ENCODE data around the gene BTBD1. TPM values are rescaled to one million over a fixed set of nuclear protein-coding genes. Genes with fewer than 3 reads are reported as not detected.
A peak's percentile ranks its signal among the peaks of the same experiment; 100 is the strongest.

Gene BTBD1
- polyA plus RNA-seq (ENCODE audit: low read depth in 6 of 6): 10 to 100 TPM; 37.3 to 64.0 (median 46.6) TPM

DNA sequence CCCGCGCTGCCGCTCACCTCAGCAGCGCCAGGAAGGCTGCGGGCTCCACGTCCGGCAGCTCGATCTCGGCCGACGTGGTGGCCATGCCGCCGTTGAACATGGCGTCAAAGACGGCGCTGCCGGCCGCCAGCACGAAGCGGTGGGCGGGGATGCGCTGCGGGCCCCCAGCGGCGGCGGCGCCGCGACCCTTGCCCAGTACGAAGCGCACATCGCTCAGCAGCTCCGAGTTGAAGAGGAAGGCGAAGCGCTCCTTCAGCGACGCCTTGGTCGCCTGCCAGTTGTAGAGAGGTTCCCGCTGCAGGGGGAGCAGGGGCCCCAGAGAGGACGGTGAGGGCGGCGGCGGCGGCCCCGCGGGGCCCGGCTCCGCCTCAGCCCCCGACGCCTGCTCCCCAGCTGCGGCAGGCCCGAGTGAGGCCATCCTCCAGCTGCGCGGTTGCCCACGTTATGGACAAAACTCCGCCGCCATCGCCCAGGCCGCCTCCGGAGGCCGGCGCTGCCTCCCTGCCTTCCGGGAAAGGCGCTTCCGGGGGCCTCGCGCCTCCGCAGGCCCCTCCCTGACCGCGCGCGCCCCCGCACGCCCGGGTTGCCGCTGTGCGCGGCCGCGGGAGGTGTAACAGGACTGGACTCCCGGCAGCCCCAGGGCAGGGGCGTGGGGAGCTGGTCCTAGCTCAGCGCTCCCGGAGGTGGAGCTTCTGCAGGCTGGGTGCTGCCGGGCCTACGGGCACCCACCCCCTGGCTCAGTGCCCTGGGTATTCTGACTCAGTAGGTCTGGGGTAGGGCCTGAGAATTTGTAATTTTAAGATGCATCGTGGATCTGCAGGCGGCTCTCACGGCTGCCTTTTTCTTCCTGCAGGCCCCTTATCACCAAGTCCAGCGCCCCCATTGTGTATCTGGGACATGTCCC is at the start of gene BTBD1:
TSS of gene BTBD1 (minus strand) at position 519 of the 904 bp plus-strand sequence. CDS start at position 418, 101 bp downstream.
- Mint-ChIP-seq H3K4me3 (peak within 1 kb of the TSS; percentile 64 to 93 (median 88)), H3K9me3 (peaks cover 0 to 8% (median 4%) of the 10 kb centered on the region in 7 donors), H3K27me3 (no peaks in the 10 kb centered on the region), H3K27ac (peak within 1 kb of the TSS in 5 of 6 donors; percentile 44 to 92 (median 61)), H3K36me3 (no peaks in the 10 kb centered on the region), H3K4me1 (peaks cover 6 to 22% (median 18%) of the 10 kb centered on the region in 3 donors)
- peak; percentile 78 to 81 for ATAC-seq (ENCODE audit: low read depth in 2 of 2)
- peak; percentile 80 for DNase-seq

DNA sequence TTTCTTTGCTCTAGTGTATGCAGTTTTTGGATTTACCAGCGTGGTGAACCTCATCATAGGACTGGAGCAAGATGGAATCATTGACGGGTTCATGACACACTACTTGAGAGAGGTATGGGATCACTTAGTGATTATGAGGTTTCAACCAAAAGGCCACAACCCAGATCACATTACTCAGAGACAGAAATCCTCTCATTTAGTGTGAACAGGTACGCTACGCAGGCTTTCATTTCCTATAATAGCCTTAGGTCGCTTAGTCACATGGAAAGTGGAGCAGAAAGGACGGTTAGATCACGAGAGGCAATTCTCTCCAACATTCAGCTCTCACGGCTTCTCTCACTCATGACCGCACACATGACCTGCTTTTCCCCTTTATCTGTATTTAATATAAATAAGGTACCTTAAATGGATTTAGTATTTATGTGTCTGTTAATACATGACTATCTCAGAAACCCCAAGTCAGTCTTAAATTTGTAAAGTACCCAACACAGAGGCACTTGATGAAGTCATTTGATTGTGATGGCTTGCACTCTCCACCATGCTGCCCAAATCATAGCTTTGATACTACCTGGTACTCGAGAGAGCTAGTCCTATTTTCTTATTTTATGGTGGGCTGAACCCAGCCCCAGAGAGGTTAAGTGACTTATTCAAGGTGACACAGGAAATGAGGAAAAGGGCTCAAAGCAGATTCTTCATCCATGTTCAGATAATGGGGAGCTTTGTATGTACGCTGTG is 48.9 kb upstream of the BTBD1 start:
- Mint-ChIP-seq H3K27ac (no peak overlapping the region), H3K9me3 (peaks cover 0 to 5% (median 0%) of the 10 kb centered on the region in 7 donors), H3K4me3 (no peak overlapping the region), H3K27me3 (peaks cover 0 to 6% (median 6%) of the 10 kb centered on the region in 3 donors), H3K36me3 (peaks cover 0 to 5% of the 10 kb centered on the region in 2 donors), H3K4me1 (peaks cover 0 to 8% (median 0%) of the 10 kb centered on the region in 3 donors)
- no peak for ATAC-seq (ENCODE audit: low read depth in 2 of 2)
- DNase-seq: no peak

DNA sequence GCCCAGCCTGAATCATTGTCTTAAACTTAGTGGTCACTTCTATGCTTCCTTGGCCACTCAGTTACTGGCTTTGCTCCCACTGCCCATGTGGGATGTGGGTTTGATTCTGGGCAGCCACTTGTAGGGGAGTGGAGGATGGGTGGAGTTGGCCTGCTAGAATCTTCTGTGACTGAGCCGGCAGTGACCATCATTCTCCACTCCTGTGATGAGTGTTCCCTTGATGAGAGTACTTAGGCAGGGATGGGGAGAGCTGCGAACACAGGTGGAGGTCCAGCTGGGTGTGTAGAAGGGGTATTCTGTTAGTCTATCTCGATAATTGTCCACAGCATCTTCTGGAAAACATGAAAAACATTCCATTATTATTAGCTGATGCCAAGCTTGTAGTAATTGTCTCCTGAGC is 48.4 kb upstream of the BTBD1 start:
- no peak for DNase-seq
- Mint-ChIP-seq H3K36me3 (peaks cover 0 to 7% of the 10 kb centered on the region in 2 donors), H3K4me3 (no peak overlapping the region), H3K27ac (no peak overlapping the region), H3K9me3 (peaks cover 0 to 5% (median 0%) of the 10 kb centered on the region in 7 donors), H3K4me1 (peaks cover 0 to 9% (median 1%) of the 10 kb centered on the region in 3 donors), H3K27me3 (peaks cover 0 to 8% (median 7%) of the 10 kb centered on the region in 3 donors)
- ATAC-seq (ENCODE audit: low read depth in 2 of 2): no peak

DNA sequence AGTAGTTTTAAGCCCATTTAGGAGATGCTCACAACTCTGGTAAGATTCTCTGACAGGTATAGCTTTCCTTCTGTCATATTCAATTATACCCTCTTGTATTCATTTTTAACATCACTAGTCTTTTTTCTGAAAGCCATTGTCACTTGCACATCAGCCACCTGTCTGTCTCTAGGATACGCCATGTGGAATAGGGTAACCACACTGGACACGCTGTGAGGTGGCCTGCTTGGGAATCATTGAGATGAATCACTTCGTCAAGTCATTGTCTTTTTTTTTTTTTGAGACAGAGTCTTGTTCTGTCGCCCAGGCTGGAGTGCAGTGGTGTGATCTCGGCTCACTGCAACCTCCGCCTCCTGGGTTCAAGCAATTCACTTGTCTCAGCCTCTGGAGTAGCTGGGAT is 47.8 kb upstream of the BTBD1 start:
- peaks cover 0 to 11% (median 2%) of the 10 kb centered on the region in 3 donors for H3K4me1 Mint-ChIP-seq
- H3K9me3 Mint-ChIP-seq: peaks cover 0 to 5% (median 0%) of the 10 kb centered on the region in 7 donors
- ATAC-seq (ENCODE audit: low read depth in 2 of 2): no peak
- no peak overlapping the region for H3K4me3 Mint-ChIP-seq
- H3K27me3 Mint-ChIP-seq: peaks cover 0 to 12% (median 7%) of the 10 kb centered on the region in 3 donors
- H3K27ac Mint-ChIP-seq: peak overlapping the region in 2 of 6 donors; percentile 21 to 28
- no peak for DNase-seq
- H3K36me3 Mint-ChIP-seq: peaks cover 0 to 7% of the 10 kb centered on the region in 2 donors

DNA sequence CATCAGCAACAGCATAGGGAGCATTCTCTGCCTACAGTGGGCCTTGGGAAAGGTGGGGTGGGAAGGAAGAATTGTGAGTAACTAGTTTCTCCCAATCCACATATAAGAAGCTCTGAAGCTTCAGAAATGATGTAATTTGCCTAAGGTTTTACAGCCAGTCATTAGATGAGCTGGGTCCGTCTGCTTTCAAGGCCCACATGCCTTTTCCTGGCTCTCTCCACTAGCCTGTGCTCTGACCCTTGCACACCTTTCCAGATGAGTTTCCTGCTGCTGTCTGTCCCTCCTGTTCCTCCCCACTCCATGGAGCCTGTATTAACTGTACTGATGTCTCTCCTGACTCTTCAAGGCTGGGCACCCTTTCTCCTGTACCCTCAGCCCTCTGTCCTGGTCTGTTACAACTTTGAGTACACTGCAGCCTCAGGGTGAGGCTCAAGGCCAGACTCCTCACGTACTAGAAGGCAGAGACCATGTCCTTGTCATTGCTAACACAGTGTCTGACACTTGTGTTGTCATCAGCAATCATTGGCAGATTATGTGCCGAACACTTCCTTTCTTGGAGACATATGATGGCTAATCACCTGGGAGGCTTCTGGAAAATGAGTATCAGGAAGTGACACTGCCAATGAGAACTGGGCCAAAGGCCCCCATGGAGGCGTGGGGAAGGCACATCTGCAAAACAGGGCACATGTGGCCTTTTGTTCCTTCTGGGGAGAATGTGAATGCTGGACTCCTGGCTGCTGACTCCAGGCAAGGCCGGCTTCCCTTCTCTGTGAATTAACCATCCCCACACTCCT is 47.0 kb upstream of the BTBD1 start:
- H3K9me3 Mint-ChIP-seq: peaks cover 0 to 5% (median 0%) of the 10 kb centered on the region in 7 donors
- peaks cover 0 to 20% (median 8%) of the 10 kb centered on the region in 3 donors for H3K27me3 Mint-ChIP-seq
- no peak for DNase-seq
- H3K4me3 Mint-ChIP-seq: no peak overlapping the region
- H3K27ac Mint-ChIP-seq: no peak overlapping the region
- H3K36me3 Mint-ChIP-seq: peaks cover 0 to 7% of the 10 kb centered on the region in 2 donors
- H3K4me1 Mint-ChIP-seq: peaks cover 3 to 17% (median 6%) of the 10 kb centered on the region in 3 donors
- ATAC-seq (ENCODE audit: low read depth in 2 of 2): no peak

DNA sequence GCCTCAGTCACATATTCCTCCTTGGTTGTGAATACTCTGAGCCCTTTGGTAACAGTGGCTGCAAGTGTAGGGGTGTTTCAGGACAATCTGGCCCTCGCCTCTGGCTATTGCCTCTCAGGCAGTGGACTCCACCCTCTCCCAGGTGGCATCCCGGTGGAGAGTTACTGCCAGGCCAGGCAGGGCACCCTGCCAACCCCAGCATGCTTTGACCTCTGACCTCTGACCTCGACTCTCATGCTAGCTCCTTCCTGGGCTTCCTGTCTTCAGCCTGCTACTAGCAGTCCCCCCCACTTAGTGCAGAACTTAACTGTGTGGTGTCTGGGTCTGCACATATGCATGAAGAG is 45.9 kb upstream of the BTBD1 start:
- Mint-ChIP-seq H3K27ac (no peak overlapping the region), H3K27me3 (peaks cover 0 to 21% (median 12%) of the 10 kb centered on the region in 3 donors), H3K4me1 (peaks cover 14 to 26% (median 17%) of the 10 kb centered on the region in 3 donors), H3K9me3 (peaks cover 0 to 5% (median 0%) of the 10 kb centered on the region in 7 donors), H3K36me3 (peaks cover 0 to 7% of the 10 kb centered on the region in 2 donors), H3K4me3 (no peak overlapping the region)
- DNase-seq: no peak
- ATAC-seq (ENCODE audit: low read depth in 2 of 2): no peak

DNA sequence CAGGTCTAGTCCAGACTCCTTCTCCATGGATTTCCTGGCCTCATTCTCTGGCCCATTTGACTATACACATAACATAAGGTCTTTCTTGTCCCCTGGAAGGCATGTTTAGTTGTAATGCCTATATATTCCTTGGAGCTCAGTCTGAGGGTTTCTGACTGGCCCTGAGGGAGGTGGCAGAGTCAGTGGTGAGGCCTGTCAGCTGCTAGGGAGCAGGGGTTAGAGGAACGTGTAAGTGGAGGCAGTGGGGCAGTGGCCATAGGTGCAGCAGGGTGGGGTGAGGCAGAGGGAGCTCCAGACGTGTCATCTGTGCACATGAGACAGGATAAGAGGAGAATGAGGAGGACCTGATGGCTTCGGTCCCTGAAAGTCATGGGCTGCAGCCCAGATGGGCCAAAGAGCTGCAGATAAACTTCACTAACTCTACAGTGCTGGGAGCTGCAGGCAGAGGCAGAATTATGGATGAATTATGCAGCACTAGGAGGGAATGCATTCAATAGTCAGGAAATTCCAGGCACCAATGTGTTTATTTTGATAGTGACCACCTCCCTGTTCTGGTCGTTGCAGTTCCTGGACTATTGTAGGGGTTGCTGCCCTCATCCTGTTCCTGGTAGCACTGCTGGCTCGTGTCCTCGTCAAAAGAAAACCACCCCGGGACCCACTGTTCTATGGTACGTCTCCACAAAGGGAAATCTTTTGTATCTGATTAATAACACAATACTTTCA is 45.3 kb upstream of the BTBD1 start:
- DNase-seq (no peak), ATAC-seq (ENCODE audit: low read depth in 2 of 2) (no peak)
- Mint-ChIP-seq H3K27me3 (peaks cover 0 to 21% (median 12%) of the 10 kb centered on the region in 3 donors), H3K4me1 (peaks cover 14 to 26% (median 17%) of the 10 kb centered on the region in 3 donors), H3K9me3 (peaks cover 0 to 5% (median 0%) of the 10 kb centered on the region in 7 donors), H3K27ac (no peak overlapping the region), H3K36me3 (peaks cover 0 to 7% of the 10 kb centered on the region in 2 donors), H3K4me3 (no peak overlapping the region)

DNA sequence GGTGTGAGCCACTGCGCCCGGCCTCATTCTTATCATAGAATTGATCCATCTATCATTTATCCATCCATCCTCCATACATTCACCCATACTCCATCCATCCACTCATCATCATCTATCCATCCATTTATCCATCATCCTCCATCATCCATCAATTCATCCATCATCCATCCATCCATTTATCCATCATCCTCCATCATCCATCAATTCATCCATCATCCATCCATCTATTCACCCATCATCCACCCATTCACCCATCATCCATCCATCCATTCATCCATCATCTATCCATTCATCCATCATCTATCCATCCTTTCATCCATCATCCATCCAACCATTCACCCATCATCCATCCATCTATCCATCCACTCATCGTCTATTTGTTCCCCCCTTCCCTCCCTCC is 44.1 kb upstream of the BTBD1 start:
- Mint-ChIP-seq H3K4me3 (peak overlapping the region in 1 of 8 donors; percentile 49), H3K36me3 (peaks cover 0 to 7% of the 10 kb centered on the region in 2 donors), H3K27ac (peak overlapping the region in 1 of 6 donors; percentile 6), H3K27me3 (peaks cover 3 to 27% (median 12%) of the 10 kb centered on the region in 3 donors), H3K9me3 (peaks cover 0 to 5% (median 0%) of the 10 kb centered on the region in 7 donors), H3K4me1 (peaks cover 14 to 30% (median 22%) of the 10 kb centered on the region in 3 donors)
- DNase-seq (no peak), ATAC-seq (ENCODE audit: low read depth in 2 of 2) (no peak)

DNA sequence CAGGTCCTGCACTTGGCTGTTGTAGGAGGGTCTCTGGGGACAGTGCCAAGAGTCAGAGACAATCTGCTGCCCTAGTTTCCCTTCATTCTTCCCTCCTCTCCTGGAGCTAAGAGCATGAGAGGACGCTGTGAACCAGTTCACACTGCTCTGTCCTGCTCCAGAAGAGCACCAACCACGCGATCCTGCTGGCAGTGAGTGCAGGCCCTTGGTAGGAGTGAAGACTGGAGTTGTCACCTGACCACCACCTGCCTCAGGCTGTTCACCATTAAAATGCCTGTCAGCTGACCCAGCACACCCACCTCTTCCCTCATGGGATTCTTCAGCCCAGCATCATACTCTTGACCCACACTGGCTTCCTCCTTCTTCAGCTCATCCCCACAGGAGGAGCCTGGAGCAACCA is 43.3 kb upstream of the BTBD1 start:
- Mint-ChIP-seq H3K4me1 (peaks cover 14 to 32% (median 22%) of the 10 kb centered on the region in 3 donors), H3K4me3 (peak overlapping the region in 1 of 8 donors; percentile 50), H3K9me3 (peaks cover 0 to 5% (median 0%) of the 10 kb centered on the region in 7 donors), H3K27ac (no peak overlapping the region), H3K36me3 (peaks cover 0 to 7% of the 10 kb centered on the region in 2 donors), H3K27me3 (peaks cover 3 to 32% (median 12%) of the 10 kb centered on the region in 3 donors)
- ATAC-seq (ENCODE audit: low read depth in 2 of 2) (no peak), DNase-seq (no peak)

DNA sequence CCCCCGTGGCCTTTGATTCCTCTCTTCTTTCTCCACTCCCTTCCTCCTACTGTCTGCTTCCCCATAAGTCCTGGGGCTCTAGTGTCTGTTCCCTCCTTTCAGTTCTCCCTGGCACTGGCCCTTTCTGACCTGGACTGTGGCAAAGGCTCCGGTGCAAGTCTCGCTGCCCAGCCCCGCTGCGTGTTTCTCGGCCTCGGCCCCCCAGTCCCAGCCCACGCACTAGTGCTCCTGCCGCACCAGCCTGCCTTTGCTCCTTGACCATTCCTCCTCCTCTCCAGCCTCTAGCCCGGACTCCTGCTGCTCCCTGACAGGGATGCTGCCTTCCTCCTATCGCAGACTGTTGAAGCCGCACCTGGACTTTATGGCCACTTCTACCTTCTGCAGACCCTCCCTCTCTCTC is 42.5 kb upstream of the BTBD1 start:
- Mint-ChIP-seq H3K27me3 (peaks cover 3 to 38% (median 13%) of the 10 kb centered on the region in 3 donors), H3K4me3 (peak overlapping the region in 4 of 8 donors; percentile 46 to 95 (median 76)), H3K4me1 (peaks cover 14 to 33% (median 22%) of the 10 kb centered on the region in 3 donors), H3K27ac (peak overlapping the region in 1 of 6 donors; percentile 46), H3K9me3 (peaks cover 0 to 5% (median 0%) of the 10 kb centered on the region in 7 donors), H3K36me3 (peaks cover 0 to 7% of the 10 kb centered on the region in 2 donors)
- ATAC-seq (ENCODE audit: low read depth in 2 of 2) (no peak), DNase-seq (no peak)

DNA sequence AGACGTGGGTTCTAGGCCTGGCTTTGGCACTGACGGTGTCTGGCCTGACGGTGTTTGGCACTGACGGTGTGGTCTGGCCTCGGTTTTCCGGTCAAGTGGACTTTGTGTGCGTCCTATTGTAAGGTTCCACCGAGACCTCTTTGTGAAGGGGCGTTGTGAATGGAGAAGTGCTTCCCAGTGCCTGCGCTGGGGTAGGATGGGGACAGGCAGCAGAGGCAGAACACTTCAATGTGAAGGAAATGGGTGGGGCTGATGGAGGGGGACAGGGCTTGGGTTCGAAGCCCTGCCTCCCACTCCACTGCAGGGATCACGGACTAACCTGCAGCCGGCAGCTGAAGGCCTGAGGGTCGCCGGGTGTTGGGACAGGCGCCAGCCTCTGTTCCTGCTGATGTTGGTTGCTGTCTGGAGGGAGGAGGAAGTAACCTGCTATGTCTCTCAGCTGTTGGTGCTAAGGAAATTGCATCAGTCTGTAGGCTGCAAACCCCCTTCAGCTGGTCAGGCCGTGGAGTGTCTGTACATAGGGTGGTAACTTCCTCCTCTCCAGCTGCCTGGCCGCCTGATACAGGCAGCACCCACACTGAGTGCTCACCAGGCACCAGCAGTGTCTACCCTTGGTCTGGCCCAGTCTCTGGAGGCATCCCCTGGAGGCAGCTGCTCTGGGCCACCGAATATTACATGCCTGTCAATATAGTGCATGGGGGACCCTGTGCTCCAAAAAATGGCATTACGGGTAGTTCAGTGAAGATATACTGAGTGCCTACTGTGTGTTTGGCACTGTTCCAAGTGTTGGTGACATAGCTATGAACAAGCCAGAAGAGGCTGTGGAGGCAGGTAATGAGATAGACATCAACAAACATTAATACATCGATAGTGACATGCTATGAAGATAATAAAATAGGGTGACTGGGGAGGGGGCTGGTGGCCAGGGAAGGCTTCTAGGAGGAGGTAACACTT is 41.5 kb upstream of the BTBD1 start:
- peak overlapping the region in 5 of 6 donors; percentile 48 to 89 (median 85) for H3K27ac Mint-ChIP-seq
- peaks cover 0 to 5% (median 0%) of the 10 kb centered on the region in 7 donors for H3K9me3 Mint-ChIP-seq
- peaks cover 9 to 48% (median 23%) of the 10 kb centered on the region in 3 donors for H3K27me3 Mint-ChIP-seq
- ATAC-seq (ENCODE audit: low read depth in 2 of 2): peak; percentile 80 to 88
- peak overlapping the region; percentile 82 to 95 (median 90) for H3K4me3 Mint-ChIP-seq
- DNase-seq: peak; percentile 55
- H3K4me1 Mint-ChIP-seq: peaks cover 14 to 33% (median 22%) of the 10 kb centered on the region in 3 donors
- peaks cover 6 to 7% of the 10 kb centered on the region in 2 donors for H3K36me3 Mint-ChIP-seq
